Measurements from ENCODE around the gene JMJD8. TPM values are rescaled to one million over a fixed set of nuclear protein-coding genes. Genes with fewer than 3 reads are reported as not detected.

Gene JMJD8
- total RNA-seq, 4 donors from 2014 or later, result 22.8 to 81.8 (median 41.0) TPM

GRCh38 chr16:659618-660017 lies 24.5 kb downstream of the JMJD8 start:
- Histone ChIP-seq H3K4me3 (no peak overlapping the region), H3K9me3 (no peaks in the 10 kb centered on the region), H3K27ac (no peak overlapping the region), H3K27me3 (no peaks in the 10 kb centered on the region), H3K4me1 (peaks cover 0 to 10% of the 10 kb centered on the region in 2 donors), H3K36me3 (no peaks in the 10 kb centered on the region)
- TF ChIP-seq CTCF (IDR thresholded peaks at IDR 0.05 in 4 of 5, conservative IDR thresholded peaks at IDR 0.05 in 1 of 5), result no peak
- no peak for TF ChIP-seq POLR2A (IDR thresholded peaks at IDR 0.05)
- no peak for ATAC-seq
- no peak for DNase-seq
- intact Hi-C loops (cut with DNase I; ENCODE audit: low total_unique reads) (loop anchor here (1.0 kb wide), 3 partner anchors 10 to 80 kb away; partner anchors contain the start of genes RAB40C and WDR90), in situ Hi-C loops (cut with MboI; ENCODE audit: low sequenced_read_pairs in 4 of 4) (no loop called here)

- ATAC-seq (no peak), DNase-seq (no peak)
- no peak overlapping the region for H3K27ac ChIP-seq
- no peaks in the 10 kb centered on the region for H3K9me3 ChIP-seq
- intact Hi-C loops (cut with DNase I; ENCODE audit: low total_unique reads), result no loop called here
- H3K27me3 ChIP-seq, result no peaks in the 10 kb centered on the region
- no peak overlapping the region for H3K4me3 ChIP-seq
- peaks cover 0 to 10% of the 10 kb centered on the region in 2 donors for H3K4me1 ChIP-seq
- in situ Hi-C loops (cut with MboI; ENCODE audit: low sequenced_read_pairs in 4 of 4), result no loop called here
- no peaks in the 10 kb centered on the region for H3K36me3 ChIP-seq
- TF ChIP-seq POLR2A (IDR thresholded peaks at IDR 0.05) (no peak), CTCF (IDR thresholded peaks at IDR 0.05 in 4 of 5, conservative IDR thresholded peaks at IDR 0.05 in 1 of 5) (no peak)
Measured at GRCh38 chr16:658679-659571, 25.2 kb downstream of the JMJD8 start.

- Histone ChIP-seq H3K27ac (no peak overlapping the region), H3K36me3 (no peaks in the 10 kb centered on the region), H3K27me3 (no peaks in the 10 kb centered on the region), H3K9me3 (no peaks in the 10 kb centered on the region), H3K4me1 (peaks cover 0 to 10% of the 10 kb centered on the region in 2 donors), H3K4me3 (no peak overlapping the region)
- no peak for TF ChIP-seq POLR2A (IDR thresholded peaks at IDR 0.05)
- TF ChIP-seq CTCF (IDR thresholded peaks at IDR 0.05 in 4 of 5, conservative IDR thresholded peaks at IDR 0.05 in 1 of 5), result no peak
- intact Hi-C loops (cut with DNase I; ENCODE audit: low total_unique reads) (no loop called here), in situ Hi-C loops (cut with MboI; ENCODE audit: low sequenced_read_pairs in 4 of 4) (no loop called here)
- ATAC-seq (no peak), DNase-seq (no peak)
Measured at GRCh38 chr16:657487-657886, 26.6 kb downstream of the JMJD8 start.

GRCh38 chr16:654034-654433 lies 30.1 kb downstream of the JMJD8 start:
- Histone ChIP-seq H3K9me3 (no peaks in the 10 kb centered on the region), H3K27me3 (no peaks in the 10 kb centered on the region), H3K4me3 (no peak overlapping the region), H3K36me3 (no peaks in the 10 kb centered on the region), H3K27ac (no peak overlapping the region), H3K4me1 (peaks cover 5 to 8% of the 10 kb centered on the region in 2 donors)
- ATAC-seq, result no peak
- no peak for DNase-seq
- intact Hi-C loops (cut with DNase I; ENCODE audit: low total_unique reads), result no loop called here
- in situ Hi-C loops (cut with MboI; ENCODE audit: low sequenced_read_pairs in 4 of 4), result no loop called here
- no peak for TF ChIP-seq POLR2A (IDR thresholded peaks at IDR 0.05)
- TF ChIP-seq CTCF (IDR thresholded peaks at IDR 0.05 in 4 of 5, conservative IDR thresholded peaks at IDR 0.05 in 1 of 5), result no peak
